SK-N-MC (cell line): ENCODE results near the gene ABCB11.

Source experiments
- EZH2 ChIP-seq: fragments of 200-600 bp; sonication (generic); IDR thresholded peaks from one replicate; pipeline ENCODE4 v1.6.1; 2017; ENCODE audit warnings: antibody characterized with exemption
- FOXP2 ChIP-seq: optimal IDR thresholded peaks from 2 replicates; pipeline ENCODE3; 2011; ENCODE audit warnings: mild to moderate bottlenecking, moderate library complexity; ENCODE audit not compliant: insufficient read depth; ENCODE audit errors: extremely low read length, control extremely low read depth
- POLR2AphosphoS5 ChIP-seq: IDR thresholded peaks from 2 replicates; pipeline ENCODE4 v1.6.1; 2012; ENCODE audit warnings: mild to moderate bottlenecking, low read depth, low read length, borderline replicate concordance

DNA sequence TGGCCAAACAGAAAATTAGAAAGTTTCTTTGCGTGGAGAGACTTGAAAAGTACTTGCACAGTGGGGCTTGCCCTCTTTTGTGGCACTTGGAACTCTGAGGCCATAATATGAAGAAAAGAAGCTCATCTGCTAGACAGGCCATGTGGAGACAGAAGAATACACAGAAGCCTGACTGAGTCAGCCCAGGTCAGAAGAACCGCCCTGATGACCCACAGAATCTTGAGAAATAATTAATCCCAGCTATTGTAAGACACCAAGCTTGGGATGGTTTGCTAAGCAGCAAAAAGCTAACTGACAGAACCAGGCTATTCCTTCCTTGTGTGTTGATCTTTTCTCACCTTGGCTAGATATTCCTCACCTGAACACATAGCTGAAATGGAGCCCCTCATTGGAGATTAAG, 96.3 kb downstream of the ABCB11 start:
- TF ChIP-seq POLR2AphosphoS5 (no peak), EZH2 (no peak), FOXP2 (no peak)
